HS-5 (cell line): ENCODE measurements around the gene IGF2R.
"Not testable (repeated sequence)": the region's sequence is repeated elsewhere in the genome, so short reads cannot be mapped to it uniquely, and the experiment has no call there.

ENCODE experiments used
- DNase-seq: peaks from one replicate; pipeline ENCODE4 v3.0.0-alpha.2; 2012; ENCODE audit warnings: low read depth

IGF2R gene

DNA sequence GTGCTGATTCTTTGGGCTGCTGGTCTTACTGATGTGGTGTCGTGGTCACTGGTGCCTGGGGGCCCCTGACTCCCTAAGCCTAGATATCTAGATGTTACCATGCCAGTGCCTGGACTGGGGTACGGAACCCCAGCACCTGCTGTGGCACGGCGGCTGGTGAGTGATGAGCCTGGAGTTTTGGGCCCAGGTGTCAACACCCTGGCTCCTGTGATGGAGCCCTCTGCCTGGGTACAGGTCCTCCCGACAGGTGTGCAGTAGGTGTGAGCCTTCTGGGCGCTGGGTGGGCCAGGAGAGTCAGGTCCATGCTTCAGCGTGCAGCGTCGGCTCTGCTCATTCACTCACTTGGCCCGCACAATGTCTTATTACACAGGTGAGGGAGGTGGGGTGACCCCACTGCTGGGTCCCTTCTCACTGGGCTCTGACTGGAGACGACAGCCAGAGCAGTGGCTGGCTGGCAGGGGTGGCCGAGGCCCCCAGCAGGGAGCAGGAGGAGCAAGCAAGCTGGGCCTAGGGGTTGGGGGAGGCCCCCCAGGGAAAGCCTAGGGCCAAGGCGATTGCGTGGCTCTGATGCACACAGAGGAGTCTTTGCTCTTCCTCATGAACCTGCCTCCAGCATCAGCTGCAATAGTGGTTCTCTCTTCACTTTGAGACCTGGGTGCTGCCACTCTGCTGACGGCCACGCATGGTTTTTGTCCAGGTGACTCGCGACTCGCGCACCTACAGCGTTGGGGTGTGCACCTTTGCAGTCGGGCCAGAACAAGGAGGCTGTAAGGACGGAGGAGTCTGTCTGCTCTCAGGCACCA, 110.2 kb downstream of the IGF2R start:
- DNase-seq = no peak

- no peak for DNase-seq
Measured at GRCh38 chr6:160079686-160080043, 110.8 kb downstream of the IGF2R start.

GRCh38 chr6:160080097-160080496, 111.2 kb downstream of the IGF2R start:
- no peak for DNase-seq

GRCh38 chr6:160081398-160081797, 112.5 kb downstream of the IGF2R start:
- no peak for DNase-seq

DNA sequence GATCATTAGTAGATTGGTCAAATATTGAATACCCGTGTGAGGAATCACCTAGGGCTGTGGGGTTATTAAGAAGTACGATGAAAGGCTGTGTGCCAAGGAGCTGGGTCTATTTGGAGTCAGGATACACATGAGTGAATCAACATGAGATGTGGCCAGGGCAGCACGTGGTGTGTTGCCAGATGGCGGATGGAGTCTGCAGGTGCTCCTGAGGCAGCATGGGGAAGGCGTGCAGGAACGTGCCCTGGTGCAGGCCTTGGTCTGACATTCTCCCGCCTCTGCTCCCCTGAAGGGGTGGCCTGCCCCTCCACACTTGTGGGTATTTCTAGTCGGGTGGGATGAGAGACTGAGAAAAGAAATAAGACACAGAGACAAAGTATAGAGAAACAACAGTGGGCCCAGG, 113.7 kb downstream of the IGF2R start:
- no peak for DNase-seq

DNA sequence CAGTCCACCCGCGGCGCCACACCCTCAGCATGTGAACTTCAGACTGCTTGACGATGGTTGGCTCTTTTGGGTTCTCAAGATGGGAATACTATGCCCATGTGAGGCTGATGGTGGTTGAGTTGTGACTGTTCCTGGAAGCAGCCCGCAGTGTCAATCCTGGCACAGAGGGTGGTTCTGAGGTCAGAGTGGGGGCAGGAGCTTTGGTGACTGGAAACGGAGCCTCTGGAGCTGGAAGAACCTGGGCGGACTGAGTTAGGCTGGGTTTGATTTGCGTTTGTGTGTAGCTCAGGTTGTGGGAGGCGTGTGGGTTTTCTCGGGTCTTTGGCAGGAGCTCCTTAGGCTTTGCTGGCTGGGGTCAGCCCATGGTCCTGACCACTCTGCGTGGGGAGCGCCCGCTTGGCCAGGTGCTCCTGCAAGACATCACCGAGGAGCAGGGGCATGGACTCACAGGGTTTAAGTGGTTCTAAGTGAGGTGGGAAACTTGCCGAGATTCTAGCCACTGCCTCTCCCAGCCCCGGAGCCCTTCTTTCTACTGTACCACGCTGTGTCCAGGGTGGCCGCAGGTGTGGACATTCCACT, 115.4 kb downstream of the IGF2R start:
- no peak for DNase-seq

GRCh38 chr6:160085226-160085625, 116.3 kb downstream of the IGF2R start:
- DNase-seq = no peak

- no peak for DNase-seq
Measured at GRCh38 chr6:160085713-160086505, 117.0 kb downstream of the IGF2R start.

- no peak for DNase-seq
Measured at GRCh38 chr6:160086754-160087153, 117.9 kb downstream of the IGF2R start.

GRCh38 chr6:160088069-160088783, 119.3 kb downstream of the IGF2R start:
- DNase-seq = peak; percentile 77

DNA sequence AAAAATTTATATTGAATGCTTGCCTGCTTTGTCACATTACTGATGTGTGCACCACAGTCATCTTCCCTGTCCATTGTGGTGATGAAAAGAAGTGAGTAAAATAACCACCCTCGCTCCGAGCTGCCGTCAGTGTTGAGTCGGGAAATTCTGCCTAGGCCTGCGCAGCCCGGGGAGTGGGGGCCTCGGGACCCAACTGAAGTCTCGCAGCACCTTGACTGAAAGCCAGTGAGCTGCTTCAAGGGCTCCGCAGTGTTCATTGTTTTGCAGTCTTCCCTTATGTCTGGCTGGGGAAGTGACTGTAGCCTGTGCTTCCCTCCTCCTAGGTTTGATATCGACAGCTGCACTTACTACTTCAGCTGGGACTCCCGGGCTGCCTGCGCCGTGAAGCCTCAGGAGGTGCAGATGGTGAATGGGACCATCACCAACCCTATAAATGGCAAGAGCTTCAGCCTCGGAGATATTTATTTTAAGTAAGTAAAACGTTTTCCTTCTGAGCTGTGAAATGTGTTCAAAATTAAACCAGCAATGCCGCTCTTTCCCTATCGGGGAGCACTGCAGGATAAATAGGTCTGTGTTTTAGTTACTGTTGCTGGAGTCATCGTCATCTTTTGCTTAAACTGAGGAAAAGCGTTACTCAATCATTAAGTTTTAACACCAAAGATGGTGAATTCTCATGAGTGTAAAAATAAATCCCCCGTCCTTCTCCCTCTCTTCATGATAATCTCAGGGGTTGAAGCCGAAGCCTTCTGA, 120.1 kb downstream of the IGF2R start:
- no peak for DNase-seq

DNA sequence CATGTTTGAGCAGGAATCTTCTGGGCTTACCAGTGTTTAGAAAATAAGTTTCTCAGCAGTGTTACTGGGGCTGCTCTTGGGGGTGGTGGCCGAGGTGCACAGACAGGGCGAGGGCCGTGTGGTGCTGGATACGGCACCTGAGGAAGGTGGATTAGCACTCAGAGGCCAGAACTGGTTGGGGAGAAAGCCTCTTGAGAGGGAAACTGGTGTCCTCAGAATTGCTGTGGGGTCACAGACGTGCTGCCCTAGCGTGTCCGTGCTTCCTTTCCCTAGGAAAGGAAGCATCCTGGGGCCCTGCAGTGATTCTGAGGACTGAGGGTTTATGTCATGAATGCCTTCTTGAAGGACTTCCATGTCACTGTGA, 120.6 kb downstream of the IGF2R start:
- DNase-seq = no peak

- DNase-seq = not testable (repeated sequence)
Measured at GRCh38 chr6:160090442-160091239, 121.8 kb downstream of the IGF2R start.

- DNase-seq = not testable (repeated sequence)
Measured at GRCh38 chr6:160092176-160092575, 123.3 kb downstream of the IGF2R start.

GRCh38 chr6:160092602-160093001, 123.7 kb downstream of the IGF2R start:
- no peak for DNase-seq

- no peak for DNase-seq
Measured at GRCh38 chr6:160093061-160093460, 124.2 kb downstream of the IGF2R start.

- DNase-seq = no peak
Measured at GRCh38 chr6:160093946-160094345, 125.1 kb downstream of the IGF2R start.

GRCh38 chr6:160095146-160095845, 126.4 kb downstream of the IGF2R start:
- no peak for DNase-seq

DNA sequence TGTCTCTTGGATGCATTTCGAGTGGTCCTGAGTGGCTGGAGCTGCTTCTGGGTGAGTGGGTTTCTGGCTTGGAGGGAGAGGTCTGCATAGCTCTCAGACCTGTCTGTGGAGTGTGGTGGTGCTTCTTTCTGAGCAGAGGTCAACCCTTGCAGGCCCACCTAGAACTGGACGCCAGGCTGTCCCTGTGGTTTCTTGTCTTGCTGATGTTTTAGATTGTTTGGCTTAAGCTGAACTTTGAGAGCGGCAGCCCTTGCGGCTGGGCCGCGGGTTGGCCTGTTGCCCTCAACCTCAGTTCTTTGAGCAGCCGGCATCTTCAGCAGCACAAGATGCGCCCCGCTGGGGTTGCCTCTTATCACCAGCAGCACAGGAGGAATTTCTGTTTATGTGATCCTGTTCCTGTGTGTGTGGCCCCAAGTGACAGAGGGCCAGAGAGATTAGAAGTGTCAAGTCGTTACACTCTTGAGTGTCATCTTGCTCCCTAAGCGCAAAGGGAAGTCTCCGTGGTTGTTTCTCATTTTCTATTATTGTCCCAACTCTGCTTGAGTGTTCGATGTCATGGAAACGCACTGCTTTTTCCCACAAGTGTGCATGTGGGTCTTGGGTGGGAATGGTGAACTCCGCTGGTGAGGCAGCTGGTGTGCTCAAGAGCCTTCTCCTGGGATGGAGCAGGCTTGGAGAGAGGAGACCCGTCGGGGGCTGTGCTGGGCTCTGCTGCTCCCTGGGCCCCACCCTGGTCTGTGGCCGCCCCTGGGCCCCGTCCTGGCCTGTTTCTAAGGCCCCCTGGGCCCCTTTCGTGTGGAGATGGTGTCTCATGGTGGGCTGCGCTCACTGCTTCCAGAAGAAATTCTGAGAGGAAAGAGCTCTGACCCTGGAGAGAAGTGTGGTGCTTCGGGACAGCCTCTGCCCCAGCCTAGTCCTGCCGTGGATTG, 132.7 kb downstream of the IGF2R start:
- DNase-seq = no peak
